Bronchial epithelial cell (primary cell): ENCODE results near the gene VPS33A. TPM values are rescaled to one million over a fixed set of nuclear protein-coding genes. Genes with fewer than 3 reads are reported as not detected.
A peak's percentile ranks its signal among the peaks of the same experiment; 100 is the strongest.

ENCODE experiments used
- DNase-seq: peaks from one replicate; pipeline ENCODE4 v3.0.0-alpha.2; 2010; ENCODE audit warnings: low read depth
- FAIRE-seq: peaks from 2 replicates; lab custom pipeline; 2011; peaks lifted over from hg19 to GRCh38; lab: Jason Lieb, UNC
- H3K27me3 ChIP-seq: 2 replicates; pipeline ENCODE4 v1.5.1; 2011; ENCODE audit warnings: low read length; ENCODE audit not compliant: control insufficient read depth, insufficient read depth
- H3K36me3 ChIP-seq: 2 replicates; pipeline ENCODE4 v1.5.1; 2011; ENCODE audit warnings: low read length; ENCODE audit not compliant: control insufficient read depth, insufficient read depth
- H3K4me3 ChIP-seq: 2 replicates; pipeline ENCODE4 v1.5.1; 2011; ENCODE audit warnings: mild to moderate bottlenecking, low read depth, low read length, control low read depth
- total RNA-seq: library from RNA; depleted of rRNA; stranded (reverse); fragments of >200 nt; gene quantifications from 2 replicates; pipeline ENCODE4 v1.2.1, GENCODE V29; 2014
- TF ChIP-seq, protein P1 (sequence below): IDR thresholded peaks from 2 replicates; pipeline ENCODE4 v1.5.1; 2011; ENCODE audit warnings: mild to moderate bottlenecking, moderate library complexity, low read length, control low read depth, inconsistent platforms; ENCODE audit not compliant: insufficient read depth, severe bottlenecking

VPS33A gene
- total RNA-seq, 1 donor from 2014 or later: 17.1 TPM

DNA sequence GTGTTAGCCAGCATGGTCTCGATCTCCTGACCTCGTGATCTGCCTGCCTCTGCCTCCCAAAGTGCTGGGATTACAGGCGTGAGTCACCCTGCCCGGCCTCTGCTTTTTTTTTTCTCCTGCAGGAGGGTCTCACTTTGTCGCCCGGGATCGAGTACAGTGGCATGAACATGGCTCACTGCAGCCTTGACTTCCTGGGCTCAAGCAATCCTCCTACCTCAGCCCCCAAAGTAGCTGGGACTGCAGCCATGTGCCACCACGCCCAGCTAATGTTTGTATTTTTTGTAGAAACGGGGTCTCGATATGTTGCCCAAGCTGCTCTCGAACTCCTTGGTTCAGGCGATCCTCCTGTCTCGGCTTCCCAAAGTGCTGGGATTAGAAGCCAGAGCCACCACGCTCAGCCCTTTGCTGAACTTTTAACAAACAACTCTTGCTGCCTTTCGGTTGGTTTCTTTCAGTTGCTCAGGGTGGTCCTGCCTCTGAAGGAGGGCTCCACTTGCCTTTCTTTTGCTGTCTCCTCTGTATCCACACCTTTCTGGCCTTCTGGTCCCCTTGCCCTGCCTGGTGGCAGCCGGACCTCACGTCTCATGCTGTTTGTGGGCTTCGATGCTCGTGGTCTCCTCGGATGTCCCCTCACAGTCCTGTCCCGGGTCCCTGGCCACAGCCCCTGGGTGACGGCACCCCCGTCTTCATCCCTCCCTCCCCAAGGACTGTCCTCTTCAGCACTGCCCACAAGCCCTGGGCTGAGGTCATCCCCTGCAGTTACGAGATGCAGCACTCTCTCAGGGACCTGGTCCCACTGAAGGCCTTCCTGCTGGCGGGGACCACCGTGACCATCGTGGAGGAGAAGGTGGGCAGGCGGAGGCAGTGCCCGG, 66.6 kb downstream of the VPS33A start:
- Histone ChIP-seq H3K27me3 (no peaks in the 10 kb centered on the region), H3K36me3 (no peaks in the 10 kb centered on the region)
- TF ChIP-seq, protein P1, sequence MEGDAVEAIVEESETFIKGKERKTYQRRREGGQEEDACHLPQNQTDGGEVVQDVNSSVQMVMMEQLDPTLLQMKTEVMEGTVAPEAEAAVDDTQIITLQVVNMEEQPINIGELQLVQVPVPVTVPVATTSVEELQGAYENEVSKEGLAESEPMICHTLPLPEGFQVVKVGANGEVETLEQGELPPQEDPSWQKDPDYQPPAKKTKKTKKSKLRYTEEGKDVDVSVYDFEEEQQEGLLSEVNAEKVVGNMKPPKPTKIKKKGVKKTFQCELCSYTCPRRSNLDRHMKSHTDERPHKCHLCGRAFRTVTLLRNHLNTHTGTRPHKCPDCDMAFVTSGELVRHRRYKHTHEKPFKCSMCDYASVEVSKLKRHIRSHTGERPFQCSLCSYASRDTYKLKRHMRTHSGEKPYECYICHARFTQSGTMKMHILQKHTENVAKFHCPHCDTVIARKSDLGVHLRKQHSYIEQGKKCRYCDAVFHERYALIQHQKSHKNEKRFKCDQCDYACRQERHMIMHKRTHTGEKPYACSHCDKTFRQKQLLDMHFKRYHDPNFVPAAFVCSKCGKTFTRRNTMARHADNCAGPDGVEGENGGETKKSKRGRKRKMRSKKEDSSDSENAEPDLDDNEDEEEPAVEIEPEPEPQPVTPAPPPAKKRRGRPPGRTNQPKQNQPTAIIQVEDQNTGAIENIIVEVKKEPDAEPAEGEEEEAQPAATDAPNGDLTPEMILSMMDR: no peak

DNA sequence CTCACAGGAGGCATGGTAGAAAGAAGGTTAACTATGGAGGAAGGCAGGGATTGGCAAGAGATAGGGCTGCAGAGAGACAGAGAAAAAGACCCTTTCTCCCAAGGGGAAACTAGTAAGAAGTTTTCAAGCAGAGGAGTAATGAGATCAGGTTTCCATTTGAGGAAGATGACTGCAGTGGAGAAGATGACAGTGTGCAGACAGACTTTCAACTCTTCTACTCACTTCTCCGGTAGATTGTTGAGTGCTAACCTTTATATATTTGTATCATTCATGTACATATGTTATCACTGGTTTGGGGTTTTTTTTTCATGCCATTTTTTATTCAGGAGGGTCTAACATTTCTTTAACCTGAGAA, 68.7 kb downstream of the VPS33A start:
- Histone ChIP-seq H3K4me3 (no peak overlapping the region), H3K36me3 (no peaks in the 10 kb centered on the region), H3K27me3 (no peaks in the 10 kb centered on the region)
- TF ChIP-seq, protein P1: no peak
- no peak for FAIRE-seq
- peak; percentile 32 for DNase-seq

More for the DNA sequence above, 66.6 kb downstream of the VPS33A start:
- no peak for DNase-seq
- FAIRE-seq: no peak
- H3K4me3 ChIP-seq: no peak overlapping the region

DNA sequence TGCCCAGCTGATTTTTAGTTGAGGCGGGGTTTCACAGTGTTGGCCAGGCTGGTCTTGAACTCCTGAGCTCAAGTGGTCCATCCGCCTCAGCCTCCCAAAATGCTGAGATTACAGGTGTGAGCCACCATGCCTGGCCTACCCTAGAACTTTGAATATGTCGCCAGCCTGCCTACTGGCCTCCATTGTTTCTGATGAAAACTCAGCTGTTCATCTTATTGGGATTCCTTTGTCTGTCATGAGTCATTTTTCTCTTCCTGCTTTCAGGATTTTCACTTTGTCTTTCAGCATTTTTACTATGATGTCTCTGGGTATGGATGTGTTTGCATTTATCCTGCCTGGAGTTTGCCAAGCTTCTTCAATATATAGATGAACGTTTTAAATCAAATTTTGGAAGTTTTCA, 70.9 kb downstream of the VPS33A start:
- FAIRE-seq (no peak), DNase-seq (no peak)
- no peaks in the 10 kb centered on the region for H3K27me3 ChIP-seq
- H3K36me3 ChIP-seq: no peaks in the 10 kb centered on the region
- TF ChIP-seq, protein P1: no peak
- no peak overlapping the region for H3K4me3 ChIP-seq

DNA sequence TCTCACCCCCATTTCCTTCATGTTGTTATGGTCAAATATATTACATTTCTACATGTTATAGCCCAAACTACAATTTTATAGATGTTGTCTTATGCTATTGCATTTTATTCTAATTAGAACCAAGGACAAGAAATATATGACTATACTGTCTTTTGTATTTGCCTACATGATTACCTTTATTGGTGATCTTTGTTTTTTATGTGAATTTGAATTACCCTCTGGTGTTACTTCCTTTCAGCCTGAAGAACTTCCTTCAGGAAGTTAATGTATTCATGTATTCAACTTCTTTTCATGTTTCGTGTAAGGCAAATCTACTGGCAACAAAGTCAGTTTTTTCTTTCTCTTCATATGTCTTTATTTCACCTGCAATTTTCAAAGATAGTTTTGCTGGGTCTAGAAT, 71.5 kb downstream of the VPS33A start:
- H3K36me3 ChIP-seq: no peaks in the 10 kb centered on the region
- DNase-seq: no peak
- TF ChIP-seq, protein P1: no peak
- H3K4me3 ChIP-seq: no peak overlapping the region
- no peak for FAIRE-seq
- no peaks in the 10 kb centered on the region for H3K27me3 ChIP-seq

DNA sequence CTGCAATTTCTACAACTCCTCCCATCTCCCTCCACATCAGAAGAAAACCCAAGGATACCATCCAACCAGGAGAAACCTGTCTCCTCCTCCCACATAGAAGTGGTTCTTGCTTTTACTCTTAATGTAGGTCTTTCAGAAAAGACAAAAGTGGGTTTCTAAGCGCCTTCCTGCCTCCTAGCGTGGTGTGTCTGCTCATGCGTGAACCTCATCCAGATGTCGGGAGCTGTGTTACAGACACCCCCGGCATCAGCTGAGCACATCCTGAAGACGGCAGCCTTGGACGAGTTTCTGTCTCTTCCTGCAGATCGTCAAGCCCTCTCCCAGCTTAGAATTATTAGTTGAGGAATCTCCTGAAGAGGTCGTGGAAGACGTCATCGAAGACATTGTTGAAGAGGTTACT, 73.9 kb downstream of the VPS33A start:
- H3K27me3 ChIP-seq: no peaks in the 10 kb centered on the region
- no peak overlapping the region for H3K4me3 ChIP-seq
- FAIRE-seq (no peak), DNase-seq (no peak)
- H3K36me3 ChIP-seq: no peaks in the 10 kb centered on the region
- TF ChIP-seq, protein P1: no peak
